Caco-2 (cell line): ENCODE results near the gene ZXDC. TPM values are rescaled to one million over a fixed set of nuclear protein-coding genes. Genes with fewer than 3 reads are reported as not detected.

Experiments
- BruUV-seq: library from RNA; stranded (reverse); fragments of 400-500 nt; replicated peaks from 2 replicates; lab custom pipeline; 2021; lab: Mats Ljungman, UMichigan
- CTCF ChIA-PET: fragments of 300-600 bp; sonication (Branson Sonifier 250); formaldehyde crosslinking; loops from one replicate; lab custom pipeline; 2022; ENCODE audit warnings: antibody characterized with exemption; lab: Charles Lee
- POLR2A ChIA-PET: fragments of 300-600 bp; sonication (Branson Sonifier 250); formaldehyde crosslinking; loops from one replicate; lab custom pipeline; 2022; ENCODE audit warnings: antibody characterized with exemption; lab: Charles Lee
- DNase-seq, 2 experiments: peaks; one replicate each; pipeline versions ENCODE4 v3.0.0 to v3.0.0-alpha.2; 2020 to 2022
- H3K27me3 ChIP-seq: replicated peaks from 2 replicates; pipeline ENCODE4 v1.6.0; 2011; ENCODE audit warnings: low read length; ENCODE audit not compliant: control insufficient read depth, insufficient read depth
- H3K36me3 ChIP-seq: 2 replicates; pipeline ENCODE4 v1.5.1; 2011; ENCODE audit warnings: low read length; ENCODE audit not compliant: control insufficient read depth, insufficient read depth
- H3K4me1 ChIP-seq: fragments of 250-450 bp; sonication (Bioruptor Pico); 2 replicates; pipeline ENCODE4 v1.5.1; 2020; ENCODE audit warnings: mild to moderate bottlenecking
- H3K4me3 ChIP-seq: 2 replicates; pipeline ENCODE4 v1.5.1; 2011; ENCODE audit warnings: low read depth, mild to moderate bottlenecking, control low read depth, low read length
- H3K9me3 ChIP-seq: fragments of 250-450 bp; sonication (Bioruptor Pico); 2 replicates; pipeline ENCODE4 v1.5.1; 2020; ENCODE audit warnings: mild to moderate bottlenecking, moderate library complexity
- H3K27ac Mint-ChIP-seq: one replicate; pipeline ENCODE4 v1.8.0; 2022; ENCODE audit warnings: mixed read lengths; ENCODE audit not compliant: unreplicated experiment
- H3K27me3 Mint-ChIP-seq: one replicate; pipeline ENCODE4 v1.8.0; 2022; ENCODE audit warnings: mixed read lengths; ENCODE audit not compliant: insufficient read depth, unreplicated experiment
- H3K36me3 Mint-ChIP-seq: one replicate; pipeline ENCODE4 v1.8.0; 2022; ENCODE audit warnings: mild to moderate bottlenecking, mixed read lengths; ENCODE audit not compliant: insufficient read depth, unreplicated experiment
- H3K4me1 Mint-ChIP-seq: one replicate; pipeline ENCODE4 v1.8.0; 2022; ENCODE audit warnings: low read depth, mixed read lengths; ENCODE audit not compliant: unreplicated experiment
- H3K4me3 Mint-ChIP-seq: one replicate; pipeline ENCODE4 v1.8.0; 2022; ENCODE audit warnings: mild to moderate bottlenecking, moderate library complexity, mixed read lengths; ENCODE audit not compliant: unreplicated experiment
- H3K9me3 Mint-ChIP-seq: one replicate; pipeline ENCODE4 v1.8.0; 2022; ENCODE audit warnings: mixed read lengths; ENCODE audit not compliant: unreplicated experiment
- CTCF ChIP-seq, 2 experiments: fragments of 200-600 bp in 1 of 2; IDR thresholded peaks; 1 replicate in 1 of 2; 2 replicates in 1 of 2; pipeline versions ENCODE4 v1.5.1 to v1.8.0; 2011 to 2022; ENCODE audit warnings: antibody characterized with exemption in 1 of 2, control low read depth in 1 of 2, inconsistent platforms in 1 of 2, low read depth in 1 of 2, low read length in 1 of 2, mild to moderate bottlenecking in 1 of 2, moderate library complexity in 1 of 2; ENCODE audit not compliant: insufficient read depth in 1 of 2, severe bottlenecking in 1 of 2, unreplicated experiment in 1 of 2
- intact Hi-C: fragments of 100-400 bp; cut with micrococcal nuclease; formaldehyde crosslinking; loops from one replicate; pipeline ENCODE4 v1.10.0; 2022; ENCODE audit not compliant: unreplicated experiment
- total RNA-seq: library from RNA; stranded (reverse); gene quantifications from 2 replicates; pipeline ENCODE4 v1.2.3, GENCODE V29; 2022

Gene ZXDC
- total RNA-seq, 1 experiment from 2014 or later = 28.7 TPM

GRCh38 chr3:126419886-126420786 lies 55.6 kb downstream of the ZXDC start:
- Mint-ChIP-seq H3K36me3 (no peaks in the 10 kb centered on the region), H3K4me1 (no peaks in the 10 kb centered on the region), H3K9me3 (no peaks in the 10 kb centered on the region), H3K27me3 (no peaks in the 10 kb centered on the region), H3K27ac (no peak overlapping the region), H3K4me3 (no peak overlapping the region)
- POLR2A ChIA-PET = no interaction called here
- TF ChIP-seq CTCF (IDR thresholded peaks at IDR 0.05; ENCODE audit: insufficient read depth in 1 of 2, low read depth in 1 of 2, low read length in 1 of 2, severe bottlenecking in 1 of 2, unreplicated experiment in 1 of 2) = no peak
- intact Hi-C loops = no loop called here
- CTCF ChIA-PET = no interaction called here
- DNase-seq = peak in 1 of 2 experiments; percentile 27
- H3K9me3 ChIP-seq = no peaks in the 10 kb centered on the region
- H3K4me1 ChIP-seq = 0 out of 2 replicates have a peak, but pooled peaks cover 4% of the 10 kb centered on the region
- no peaks in the 10 kb centered on the region for H3K27me3 ChIP-seq
- BruUV-seq = no TSS peak
- no peaks in the 10 kb centered on the region for H3K36me3 ChIP-seq
- no peak overlapping the region for H3K4me3 ChIP-seq

- H3K4me1 ChIP-seq = 0 out of 2 replicates have a peak, but pooled peaks cover 4% of the 10 kb centered on the region
- H3K4me1 Mint-ChIP-seq = no peaks in the 10 kb centered on the region
- ChIA-PET CTCF (no interaction called here), POLR2A (no interaction called here)
- no peaks in the 10 kb centered on the region for H3K27me3 ChIP-seq
- H3K9me3 ChIP-seq = no peaks in the 10 kb centered on the region
- BruUV-seq = no TSS peak
- no peak for TF ChIP-seq CTCF (IDR thresholded peaks at IDR 0.05; ENCODE audit: insufficient read depth in 1 of 2, low read depth in 1 of 2, low read length in 1 of 2, severe bottlenecking in 1 of 2, unreplicated experiment in 1 of 2)
- H3K9me3 Mint-ChIP-seq = no peaks in the 10 kb centered on the region
- intact Hi-C loops = no loop called here
- H3K4me3 ChIP-seq = no peak overlapping the region
- no peak overlapping the region for H3K4me3 Mint-ChIP-seq
- H3K36me3 ChIP-seq = no peaks in the 10 kb centered on the region
- H3K27ac Mint-ChIP-seq = no peak overlapping the region
- no peaks in the 10 kb centered on the region for H3K36me3 Mint-ChIP-seq
- no peaks in the 10 kb centered on the region for H3K27me3 Mint-ChIP-seq
- DNase-seq = no peak
Observed at GRCh38 chr3:126419151-126419703, 56.5 kb downstream of the ZXDC start.

GRCh38 chr3:126418661-126419131 lies 57.0 kb downstream of the ZXDC start:
- no peaks in the 10 kb centered on the region for H3K36me3 ChIP-seq
- Mint-ChIP-seq H3K9me3 (no peaks in the 10 kb centered on the region), H3K36me3 (no peaks in the 10 kb centered on the region), H3K4me3 (no peak overlapping the region), H3K27me3 (no peaks in the 10 kb centered on the region), H3K27ac (no peak overlapping the region), H3K4me1 (no peaks in the 10 kb centered on the region)
- no TSS peak for BruUV-seq
- intact Hi-C loops = no loop called here
- no peaks in the 10 kb centered on the region for H3K27me3 ChIP-seq
- no peaks in the 10 kb centered on the region for H3K9me3 ChIP-seq
- ChIA-PET CTCF (no interaction called here), POLR2A (no interaction called here)
- 0 out of 2 replicates have a peak, but pooled peaks cover 4% of the 10 kb centered on the region for H3K4me1 ChIP-seq
- DNase-seq = peak in 1 of 2 experiments; percentile 19
- H3K4me3 ChIP-seq = no peak overlapping the region
- TF ChIP-seq CTCF (IDR thresholded peaks at IDR 0.05; ENCODE audit: insufficient read depth in 1 of 2, low read depth in 1 of 2, low read length in 1 of 2, severe bottlenecking in 1 of 2, unreplicated experiment in 1 of 2) = no peak
